K562 (cell line): ENCODE measurements around the gene TRDMT1. TPM values are rescaled to one million over a fixed set of nuclear protein-coding genes. Genes with fewer than 3 reads are reported as not detected.

Experiments used
- C11orf30 ChIP-seq: fragments of 450-650 bp; IDR thresholded peaks from 2 replicates; pipeline ENCODE4 v1.6.1; 2016; ENCODE audit warnings: low read depth, mild to moderate bottlenecking
- DPF2 ChIP-seq: fragments of 450-650 bp; IDR thresholded peaks from 2 replicates; pipeline ENCODE4 v1.6.1; 2016
- ETV6 ChIP-seq, 3 experiments: fragments of 150-350 bp in 1 of 3; sonication (generic) in 1 of 3; formaldehyde crosslinking in 1 of 3; IDR thresholded peaks; 2 replicates each; pipeline versions ENCODE4 v1.6.1 to v1.8.0; 2014 to 2022; ENCODE audit warnings: borderline replicate concordance in 2 of 3, low read depth in 2 of 3, antibody characterized with exemption in 1 of 3, low read length in 1 of 3, mild to moderate bottlenecking in 1 of 3, missing genetic modification reagents in 1 of 3
- FOS ChIP-seq: IDR thresholded peaks from 3 replicates; pipeline ENCODE4 v1.6.1; 2011; ENCODE audit not compliant: insufficient read length; ENCODE audit errors: extremely low read depth
- HNRNPL ChIP-seq: fragments of 200-400 bp; formaldehyde crosslinking; IDR thresholded peaks from 2 replicates; pipeline ENCODE4 v1.6.1; 2017; ENCODE audit warnings: low read depth, mild to moderate bottlenecking, low read length
- ILF3 ChIP-seq: fragments of 450-650 bp; IDR thresholded peaks from 2 replicates; pipeline ENCODE4 v1.6.1; 2018; ENCODE audit warnings: antibody characterized with exemption, mild to moderate bottlenecking, moderate library complexity, borderline replicate concordance
- L3MBTL2 ChIP-seq: fragments of 450-650 bp; IDR thresholded peaks from 2 replicates; pipeline ENCODE4 v1.6.1; 2016; ENCODE audit warnings: mild to moderate bottlenecking, moderate library complexity
- MAFG ChIP-seq: fragments of 450-650 bp; conservative IDR thresholded peaks from 2 replicates; pipeline ENCODE4 v1.6.1; 2016; ENCODE audit warnings: missing genetic modification characterization, missing compliant biosample characterization
- NCOA2 ChIP-seq, 2 experiments: fragments of 450-650 bp; IDR thresholded peaks; 2 replicates each; pipeline ENCODE4 v1.6.1; 2018; ENCODE audit warnings: mild to moderate bottlenecking in 2 of 2, moderate library complexity in 1 of 2; ENCODE audit not compliant: partially characterized antibody in 2 of 2
- NCOR1 ChIP-seq: fragments of 450-650 bp; IDR thresholded peaks from 2 replicates; pipeline ENCODE4 v1.6.1; 2016; ENCODE audit warnings: mild to moderate bottlenecking, moderate library complexity
- NFXL1 ChIP-seq: fragments of 450-650 bp; formaldehyde crosslinking; IDR thresholded peaks from 2 replicates; pipeline ENCODE4 v1.4.0; 2021; ENCODE audit warnings: mild to moderate bottlenecking
- PHB2 ChIP-seq: fragments of 450-650 bp; IDR thresholded peaks from 2 replicates; pipeline ENCODE4 v1.6.1; 2017; ENCODE audit warnings: low read depth
- POU5F1 ChIP-seq: fragments of 150-350 bp; IDR thresholded peaks from 2 replicates; pipeline ENCODE4 v1.6.1; 2014; ENCODE audit warnings: borderline replicate concordance, low read length, low read depth, mild to moderate bottlenecking; ENCODE audit not compliant: partially characterized antibody
- RBM34 ChIP-seq: fragments of 200-400 bp; formaldehyde crosslinking; IDR thresholded peaks from 2 replicates; pipeline ENCODE4 v1.6.1; 2018; ENCODE audit warnings: low read length, borderline replicate concordance; ENCODE audit not compliant: insufficient read depth
- TSC22D4 ChIP-seq: fragments of 450-650 bp; IDR thresholded peaks from 2 replicates; pipeline ENCODE4 v1.6.1; 2016; ENCODE audit warnings: missing genetic modification characterization, missing biosample characterization, control low read depth
- ZBTB1 ChIP-seq: sonication (generic); formaldehyde crosslinking; IDR thresholded peaks from 2 replicates; pipeline ENCODE4 v1.8.1; 2023; ENCODE audit warnings: missing genetic modification reagents, low read depth, mild to moderate bottlenecking, borderline replicate concordance
- ZBTB49 ChIP-seq: sonication (generic); formaldehyde crosslinking; IDR thresholded peaks from 2 replicates; pipeline ENCODE4 v1.8.0; 2022; ENCODE audit warnings: missing genetic modification reagents, mild to moderate bottlenecking, borderline replicate concordance
- ZFPM2 ChIP-seq: fragments of 250-450 bp; sonication (Bioruptor Pico); IDR thresholded peaks from 2 replicates; pipeline ENCODE4 v1.5.1; 2022; ENCODE audit warnings: mild to moderate bottlenecking
- ZNF165 ChIP-seq: fragments of 250-450 bp; sonication (Bioruptor Pico); IDR thresholded peaks from 2 replicates; pipeline ENCODE4 v1.4.0; 2020; ENCODE audit warnings: borderline replicate concordance
- ZNF217 ChIP-seq: sonication (generic); formaldehyde crosslinking; IDR thresholded peaks from 2 replicates; pipeline ENCODE4 v1.8.0; 2022; ENCODE audit warnings: mild to moderate bottlenecking, missing genetic modification reagents
- ZNF444 ChIP-seq: fragments of 250-450 bp; sonication (Bioruptor Pico); IDR thresholded peaks from 2 replicates; pipeline ENCODE4 v1.4.0; 2020; ENCODE audit warnings: mild to moderate bottlenecking, moderate library complexity
- polyA plus RNA-seq, 8 experiments: library from polyadenylated mRNA; depleted of rRNA in 4 of 8; stranded (reverse) in 5 of 8; unstranded in 3 of 8; fragments of >200 nt; fragmentation: Nextera tagmentation in 2 of 8; fragmentation: Illumina TruSeq in 1 of 8; extraction: Ambion mirVana in 2 of 8; extraction: Trizol in 1 of 8; gene quantifications; 2 replicates each; pipeline versions ENCODE4 v1.2.1 to v1.2.3, GENCODE V29; 2011 to 2014; ENCODE audit warnings: inconsistent platforms in 1 of 8, missing spikeins in 1 of 8
- total RNA-seq, 7 experiments: library from RNA; depleted of rRNA in 6 of 7; stranded (reverse); fragments of >200 nt in 6 of 7; fragmentation: Illumina TruSeq in 2 of 7; extraction: Trizol in 2 of 7; gene quantifications; 2 replicates each; pipeline versions ENCODE4 v1.2.1 to v1.2.3, GENCODE V29; 2011 to 2021; ENCODE audit warnings: low replicate concordance in 1 of 7
- TF ChIP-seq, protein P1 (sequence below): sonication (generic); formaldehyde crosslinking; IDR thresholded peaks from 2 replicates; pipeline ENCODE4 v1.8.0; 2022; ENCODE audit warnings: mild to moderate bottlenecking, low read depth, missing genetic modification reagents

Gene TRDMT1
- total and polyA plus RNA-seq, 9 of the 15 experiments (the other 6 are each of a cell fraction or from before 2014, with no cell fraction given): 5.4 to 12.6 (median 9.3) TPM

DNA sequence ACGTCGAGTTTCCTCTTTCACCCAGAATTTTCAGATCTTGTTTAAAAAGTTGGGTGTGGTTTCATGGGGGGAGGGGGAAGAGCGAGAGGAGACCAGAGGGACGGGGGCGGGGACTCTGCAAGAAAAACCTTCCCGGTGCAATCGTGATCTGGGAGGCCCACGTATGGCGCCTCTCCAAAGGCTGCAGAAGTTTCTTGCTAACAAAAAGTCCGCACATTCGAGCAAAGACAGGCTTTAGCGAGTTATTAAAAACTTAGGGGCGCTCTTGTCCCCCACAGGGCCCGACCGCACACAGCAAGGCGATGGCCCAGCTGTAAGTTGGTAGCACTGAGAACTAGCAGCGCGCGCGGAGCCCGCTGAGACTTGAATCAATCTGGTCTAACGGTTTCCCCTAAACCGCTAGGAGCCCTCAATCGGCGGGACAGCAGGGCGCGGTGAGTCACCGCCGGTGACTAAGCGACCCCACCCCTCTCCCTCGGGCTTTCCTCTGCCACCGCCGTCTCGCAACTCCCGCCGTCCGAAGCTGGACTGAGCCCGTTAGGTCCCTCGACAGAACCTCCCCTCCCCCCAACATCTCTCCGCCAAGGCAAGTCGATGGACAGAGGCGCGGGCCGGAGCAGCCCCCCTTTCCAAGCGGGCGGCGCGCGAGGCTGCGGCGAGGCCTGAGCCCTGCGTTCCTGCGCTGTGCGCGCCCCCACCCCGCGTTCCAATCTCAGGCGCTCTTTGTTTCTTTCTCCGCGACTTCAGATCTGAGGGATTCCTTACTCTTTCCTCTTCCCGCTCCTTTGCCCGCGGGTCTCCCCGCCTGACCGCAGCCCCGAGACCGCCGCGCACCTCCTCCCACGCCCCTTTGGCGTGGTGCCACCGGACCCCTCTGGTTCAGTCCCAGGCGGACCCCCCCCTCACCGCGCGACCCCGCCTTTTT, 26.9 kb upstream of the TRDMT1 start, which contains the start of gene VIM (continued):
- no peak for TF ChIP-seq ZBTB1 (CRISPR knock-in tag)
- no peak for TF ChIP-seq ZFPM2 (CRISPR knock-in tag)
- no peak for TF ChIP-seq ILF3
- TF ChIP-seq ETV6 (IDR thresholded peaks at IDR 0.05; ENCODE audit: borderline replicate concordance in 1 of 2, low read depth in 2 of 2, low read length in 1 of 2): 0 out of 4 replicates have a peak, but pooled peaks of 1 of the 2 experiments have one; percentile 32
- no peak; the same call in 1 of the 2 replicates for TF ChIP-seq ETV6 (CRISPR knock-in tag; IDR thresholded peaks at IDR 0.05; ENCODE audit: borderline replicate concordance)
- TF ChIP-seq, protein P1, sequence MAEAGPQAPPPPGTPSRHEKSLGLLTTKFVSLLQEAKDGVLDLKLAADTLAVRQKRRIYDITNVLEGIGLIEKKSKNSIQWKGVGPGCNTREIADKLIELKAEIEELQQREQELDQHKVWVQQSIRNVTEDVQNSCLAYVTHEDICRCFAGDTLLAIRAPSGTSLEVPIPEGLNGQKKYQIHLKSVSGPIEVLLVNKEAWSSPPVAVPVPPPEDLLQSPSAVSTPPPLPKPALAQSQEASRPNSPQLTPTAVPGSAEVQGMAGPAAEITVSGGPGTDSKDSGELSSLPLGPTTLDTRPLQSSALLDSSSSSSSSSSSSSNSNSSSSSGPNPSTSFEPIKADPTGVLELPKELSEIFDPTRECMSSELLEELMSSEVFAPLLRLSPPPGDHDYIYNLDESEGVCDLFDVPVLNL: 0 out of 2 replicates have a peak, but pooled peaks have one; percentile 39
- no peak for TF ChIP-seq HNRNPL
- peak; percentile 28; the same call in 1 of the 2 replicates for TF ChIP-seq C11orf30
- peak; percentile 78 for TF ChIP-seq NCOR1
- TF ChIP-seq FOS: peak; percentile 71
- 0 out of 2 replicates have a peak, but pooled peaks have one; percentile 8 for TF ChIP-seq ZNF165 (CRISPR knock-in tag)
- no peak for TF ChIP-seq RBM34
- TF ChIP-seq ZNF444 (CRISPR knock-in tag): no peak
- peak; percentile 73 for TF ChIP-seq L3MBTL2
- TF ChIP-seq NCOA2 (IDR thresholded peaks at IDR 0.05; ENCODE audit: partially characterized antibody in 2 of 2): no peak
- no peak for TF ChIP-seq ZNF217 (CRISPR knock-in tag)
- TF ChIP-seq ZBTB49 (CRISPR knock-in tag): no peak
- peak; percentile 95 for TF ChIP-seq DPF2
- no peak for TF ChIP-seq NFXL1 (CRISPR knock-in tag)
- TF ChIP-seq MAFG (tag): no peak
- no peak for TF ChIP-seq TSC22D4
- TF ChIP-seq POU5F1: no peak
- no peak for TF ChIP-seq PHB2
